HG03025 (cell line): ENCODE results near the gene CPPED1.
"Not testable (repeated sequence)": the region's sequence is repeated elsewhere in the genome, so short reads cannot be mapped to it uniquely, and the experiment has no call there.

Source experiments
- ATAC-seq: cut with Tn5 transposase; IDR thresholded peaks from one replicate; pipeline ENCODE4 v1.9.1; 2021; ENCODE audit warnings: mild to moderate bottlenecking, moderate library complexity; ENCODE audit not compliant: unreplicated experiment, low FRiP score

The CPPED1 gene

GRCh38 chr16:12771341-12771798 lies 32.3 kb downstream of the CPPED1 start:
- no peak for ATAC-seq

- ATAC-seq = no peak
Observed at GRCh38 chr16:12769525-12769924, 34.2 kb downstream of the CPPED1 start.

GRCh38 chr16:12767897-12768296 lies 35.8 kb downstream of the CPPED1 start:
- no peak for ATAC-seq

GRCh38 chr16:12766853-12767252 lies 36.8 kb downstream of the CPPED1 start:
- ATAC-seq = no peak

GRCh38 chr16:12766208-12766607 lies 37.5 kb downstream of the CPPED1 start:
- ATAC-seq = not testable (repeated sequence)

GRCh38 chr16:12764813-12765488 lies 38.7 kb downstream of the CPPED1 start:
- ATAC-seq = no peak

- no peak for ATAC-seq
Observed at GRCh38 chr16:12763517-12763916, 40.2 kb downstream of the CPPED1 start.

GRCh38 chr16:12760819-12761611 lies 42.7 kb downstream of the CPPED1 start:
- ATAC-seq = no peak

- ATAC-seq = no peak
Observed at GRCh38 chr16:12758670-12759558, 44.8 kb downstream of the CPPED1 start.

GRCh38 chr16:12758031-12758669 lies 45.5 kb downstream of the CPPED1 start:
- ATAC-seq = no peak

GRCh38 chr16:12757546-12757945 lies 46.1 kb downstream of the CPPED1 start:
- ATAC-seq = no peak

- no peak for ATAC-seq
Observed at GRCh38 chr16:12754824-12755543, 48.7 kb downstream of the CPPED1 start.

- ATAC-seq = no peak
Observed at GRCh38 chr16:12753203-12754023, 50.3 kb downstream of the CPPED1 start.

GRCh38 chr16:12752159-12752558 lies 51.5 kb downstream of the CPPED1 start:
- ATAC-seq = no peak

GRCh38 chr16:12750554-12750918 lies 53.2 kb downstream of the CPPED1 start:
- ATAC-seq = peak; percentile 28

- no peak for ATAC-seq
Observed at GRCh38 chr16:12749076-12749475, 54.6 kb downstream of the CPPED1 start.

GRCh38 chr16:12747827-12748226 lies 55.9 kb downstream of the CPPED1 start:
- ATAC-seq = no peak

GRCh38 chr16:12747261-12747660 lies 56.4 kb downstream of the CPPED1 start:
- no peak for ATAC-seq

GRCh38 chr16:12744860-12745259 lies 58.8 kb downstream of the CPPED1 start:
- ATAC-seq = no peak
